Measurements from ENCODE around the gene CFAP73.

GRCh38 chr12:113173081-113173698, 23.7 kb downstream of the CFAP73 start:
- no peak for TF ChIP-seq ZNF274 (IDR thresholded peaks at IDR 0.05; ENCODE audit: borderline replicate concordance, extremely low read depth, low read length)
- no peak for TF ChIP-seq PHF8 (conservative IDR thresholded peaks at IDR 0.05; ENCODE audit: low read depth, low read length)
- no peak for TF ChIP-seq SIX5 (IDR thresholded peaks at IDR 0.05; ENCODE audit: low read depth, low read length)
- TF ChIP-seq CTCF (IDR thresholded peaks at IDR 0.05; ENCODE audit: control extremely low read depth in 1 of 3, insufficient read depth in 1 of 3, low read depth in 1 of 3, low read length in 3 of 3), result no peak
- no peak for TF ChIP-seq POLR2AphosphoS5 (IDR thresholded peaks at IDR 0.05; ENCODE audit: low read depth, low read length)
- TF ChIP-seq TCF12 (IDR thresholded peaks at IDR 0.05; ENCODE audit: low read depth, low read length), result no peak
- TF ChIP-seq EZH2 (IDR thresholded peaks at IDR 0.05; ENCODE audit: low read depth, low read length, severe bottlenecking), result no peak
- no peak for TF ChIP-seq SIRT6 (IDR thresholded peaks at IDR 0.05; ENCODE audit: low read length)

All from H1 (cell line).